H1 (cell line): Measurements from ENCODE around the gene TAGLN3. TPM values are rescaled to one million over a fixed set of nuclear protein-coding genes. Genes with fewer than 3 reads are reported as not detected.

ENCODE experiments used
- CTCF ChIA-PET: fragments of 300-600 bp; sonication (Branson Sonifier 250); formaldehyde crosslinking; loops from one replicate; lab custom pipeline; 2021; ENCODE audit not compliant: partially characterized antibody; lab: Charles Lee
- POLR2A ChIA-PET: fragments of 300-600 bp; sonication (Branson Sonifier 250); formaldehyde crosslinking; loops from one replicate; lab custom pipeline; 2021; ENCODE audit warnings: inconsistent platforms; ENCODE audit not compliant: partially characterized antibody; lab: Charles Lee
- DNase-seq, 2 experiments: peaks; one replicate each; pipeline versions ENCODE4 v3.0.0 to v3.0.0-alpha.2; 2010 to 2022; ENCODE audit warnings: low spot score in 2 of 2, low read depth in 1 of 2, mixed read lengths in 1 of 2
- FAIRE-seq: peaks from 2 replicates; lab custom pipeline; 2011; peaks lifted over from hg19 to GRCh38; lab: Jason Lieb, UNC
- H2AFZ ChIP-seq: 2 replicates; pipeline ENCODE4 v1.8.1; 2012; ENCODE audit warnings: low read length, inconsistent platforms
- H2AK5ac ChIP-seq: 2 replicates; pipeline ENCODE4 v1.6.1; 2013; ENCODE audit warnings: low read depth, low read length
- H2BK120ac ChIP-seq: replicated peaks from 2 replicates; pipeline ENCODE3; 2013; ENCODE audit warnings: low read depth, low read length, inconsistent platforms
- H2BK12ac ChIP-seq: 2 replicates; pipeline ENCODE4 v1.6.1; 2013; ENCODE audit warnings: low read depth, low read length
- H2BK15ac ChIP-seq: 2 replicates; pipeline ENCODE4 v1.6.1; 2013; ENCODE audit warnings: low read length
- H2BK20ac ChIP-seq: 2 replicates; pipeline ENCODE4 v1.6.1; 2013; ENCODE audit warnings: low read length
- H2BK5ac ChIP-seq: 2 replicates; pipeline ENCODE4 v1.6.1; 2013; ENCODE audit warnings: low read depth, low read length
- H3K14ac ChIP-seq: 2 replicates; pipeline ENCODE4 v1.6.1; 2013; ENCODE audit warnings: inconsistent platforms; ENCODE audit not compliant: insufficient read length
- H3K18ac ChIP-seq: 2 replicates; pipeline ENCODE4 v1.6.1; 2013; ENCODE audit warnings: low read length; ENCODE audit errors: extremely low read depth
- H3K23ac ChIP-seq: 2 replicates; pipeline ENCODE4 v1.6.1; 2013; ENCODE audit warnings: inconsistent platforms; ENCODE audit not compliant: insufficient read length
- H3K23me2 ChIP-seq: 2 replicates; pipeline ENCODE4 v1.6.1; 2013; ENCODE audit warnings: low read depth, low read length
- H3K27ac ChIP-seq: 2 replicates; pipeline ENCODE4 v1.6.1; 2011; ENCODE audit warnings: low read depth, low read length, inconsistent platforms
- H3K27me3 ChIP-seq, 4 experiments: replicated peaks in 1 of 4; 1 replicate in 1 of 4; 2 replicates in 3 of 4; pipeline versions ENCODE4 v1.6.1 to v1.8.1; 2011 to 2013; ENCODE audit warnings: low read length in 3 of 4, mild to moderate bottlenecking in 3 of 4, inconsistent platforms in 2 of 4, mixed read lengths in 2 of 4, moderate library complexity in 1 of 4; ENCODE audit not compliant: control insufficient read depth in 3 of 4, insufficient read depth in 3 of 4; ENCODE audit errors: extremely low read depth in 1 of 4
- H3K36me3 ChIP-seq, 4 experiments: 2 replicates each; pipeline versions ENCODE4 v1.6.1 to v1.8.1; 2011 to 2013; ENCODE audit warnings: mild to moderate bottlenecking in 4 of 4, low read length in 3 of 4, moderate library complexity in 2 of 4, control low read depth in 1 of 4, inconsistent platforms in 1 of 4; ENCODE audit not compliant: insufficient read depth in 4 of 4, control insufficient read depth in 2 of 4
- H3K4ac ChIP-seq: replicated peaks from 2 replicates; pipeline ENCODE3; 2013; ENCODE audit warnings: low read length, low read depth, mixed read lengths, inconsistent platforms; ENCODE audit not compliant: insufficient read length
- H3K4me1 ChIP-seq, 4 experiments: replicated peaks in 1 of 4; 1 replicate in 1 of 4; 2 replicates in 3 of 4; pipeline versions ENCODE4 v1.6.1 to v1.8.1; 2011 to 2013; ENCODE audit warnings: low read length in 3 of 4, inconsistent platforms in 2 of 4, mixed read lengths in 1 of 4; ENCODE audit not compliant: insufficient read depth in 4 of 4, control insufficient read depth in 3 of 4
- H3K4me2 ChIP-seq, 2 experiments: 2 replicates each; pipeline versions ENCODE4 v1.6.1 to v1.8.1; 2011 to 2013; ENCODE audit warnings: low read depth in 2 of 2, low read length in 2 of 2, control low read depth in 1 of 2, inconsistent platforms in 1 of 2, mild to moderate bottlenecking in 1 of 2; ENCODE audit not compliant: insufficient read depth in 1 of 2
- H3K4me3 ChIP-seq, 4 experiments: fragments of 200-600, 300-600 bp in 1 of 4; sonication (generic), shearing (Covaris generic), sonication (Bioruptor Twin) in 1 of 4; 2 replicates each; pipeline versions ENCODE4 v1.5.1 to v1.8.1; 2011 to 2016; ENCODE audit warnings: low read length in 4 of 4, low read depth in 3 of 4, control low read depth in 2 of 4, inconsistent platforms in 2 of 4, mild to moderate bottlenecking in 2 of 4, mixed read lengths in 1 of 4, moderate library complexity in 1 of 4; ENCODE audit not compliant: insufficient read depth in 2 of 4; ENCODE audit errors: extremely low read depth in 1 of 4
- H3K56ac ChIP-seq: replicated peaks from 2 replicates; pipeline ENCODE3; 2013; ENCODE audit warnings: low read depth, mild to moderate bottlenecking, mixed read lengths, low read length, inconsistent platforms; ENCODE audit not compliant: insufficient read length
- H3K79me1 ChIP-seq: 2 replicates; pipeline ENCODE4 v1.6.1; 2013; ENCODE audit warnings: low read depth, low read length, control low read depth
- H3K79me2 ChIP-seq, 2 experiments: 2 replicates each; pipeline versions ENCODE4 v1.6.1 to v1.8.1; 2012 to 2013; ENCODE audit warnings: low read length in 2 of 2, mild to moderate bottlenecking in 2 of 2, inconsistent platforms in 1 of 2; ENCODE audit not compliant: insufficient read depth in 2 of 2, control insufficient read depth in 1 of 2
- H3K9ac ChIP-seq, 4 experiments: replicated peaks in 1 of 4; 1 replicate in 1 of 4; 2 replicates in 3 of 4; pipeline versions ENCODE4 v1.6.1 to v1.8.1; 2011 to 2013; ENCODE audit warnings: low read depth in 3 of 4, low read length in 3 of 4, control low read depth in 2 of 4, mild to moderate bottlenecking in 2 of 4, moderate library complexity in 2 of 4, inconsistent platforms in 1 of 4; ENCODE audit errors: extremely low read depth in 1 of 4
- H3K9me3 ChIP-seq, 2 experiments: 2 replicates each; pipeline versions ENCODE4 v1.6.1 to v1.8.1; 2012 to 2013; ENCODE audit warnings: mild to moderate bottlenecking in 2 of 2, moderate library complexity in 2 of 2, control low read depth in 1 of 2, inconsistent platforms in 1 of 2, low read depth in 1 of 2, low read length in 1 of 2, mixed read lengths in 1 of 2; ENCODE audit not compliant: insufficient read depth in 2 of 2
- H4K20me1 ChIP-seq, 2 experiments: replicated peaks in 1 of 2; 2 replicates each; pipeline versions ENCODE3 to v1.8.1; 2011 to 2013; ENCODE audit warnings: inconsistent platforms in 2 of 2, low read length in 2 of 2, mild to moderate bottlenecking in 1 of 2; ENCODE audit not compliant: insufficient read depth in 2 of 2, control insufficient read depth in 1 of 2
- H4K5ac ChIP-seq: 2 replicates; pipeline ENCODE4 v1.6.1; 2013; ENCODE audit warnings: low read length, low read depth, mixed read lengths, inconsistent platforms; ENCODE audit not compliant: insufficient read length
- H4K8ac ChIP-seq: 2 replicates; pipeline ENCODE4 v1.8.0; 2013; ENCODE audit warnings: mild to moderate bottlenecking, moderate library complexity, low read length, inconsistent platforms; ENCODE audit not compliant: insufficient read depth; ENCODE audit errors: extremely low read depth
- H4K91ac ChIP-seq: replicated peaks from 2 replicates; pipeline ENCODE3; 2013; ENCODE audit warnings: low read length, mixed read lengths, inconsistent platforms; ENCODE audit not compliant: insufficient read length
- BACH1 ChIP-seq: IDR thresholded peaks from 2 replicates; pipeline ENCODE4 v1.6.1; 2012; ENCODE audit warnings: low read length, improper control_type of control experiment
- CBX5 ChIP-seq: fragments of 300-800, 300-1000 bp; sonication (generic); IDR thresholded peaks from 2 replicates; pipeline ENCODE4 v1.7.1; 2016; ENCODE audit warnings: antibody characterized with exemption, low read length, low read depth
- CEBPB ChIP-seq: IDR thresholded peaks from 2 replicates; pipeline ENCODE4 v1.6.1; 2012; ENCODE audit warnings: low read depth, low read length
- EP300 ChIP-seq, 2 experiments: IDR thresholded peaks; 1 replicate in 1 of 2; 2 replicates in 1 of 2; pipeline ENCODE4 v1.6.1; 2011 to 2012; ENCODE audit warnings: low read depth in 2 of 2, low read length in 2 of 2, mild to moderate bottlenecking in 2 of 2, borderline replicate concordance in 1 of 2, inconsistent platforms in 1 of 2, moderate library complexity in 1 of 2
- EZH2 ChIP-seq: fragments of 200-600 bp; sonication (generic); IDR thresholded peaks from 2 replicates; pipeline ENCODE4 v1.7.1; 2012; ENCODE audit warnings: low read depth, mild to moderate bottlenecking, moderate library complexity, low read length, inconsistent platforms; ENCODE audit not compliant: severe bottlenecking
- RFX5 ChIP-seq: IDR thresholded peaks from 2 replicates; pipeline ENCODE4 v1.6.1; 2011; ENCODE audit warnings: low read depth, low read length, improper control_type of control experiment, borderline replicate concordance
- SP1 ChIP-seq: IDR thresholded peaks from 2 replicates; pipeline ENCODE4 v1.6.1; 2011; ENCODE audit warnings: low read depth, low read length
- TEAD4 ChIP-seq: IDR thresholded peaks from 2 replicates; pipeline ENCODE4 v1.6.1; 2012; ENCODE audit warnings: low read depth, low read length, inconsistent platforms, mixed read lengths
- WGBS, 2 experiments: shearing (Covaris generic) in 1 of 2; methylation state at CpG; one replicate each; pipeline versions ENCODE4 v1.1.6 to v1.1.7; 2013 to 2015; ENCODE audit warnings: low lambda C conversion rate in 2 of 2, mixed read lengths in 2 of 2, inconsistent platforms in 1 of 2, low coverage in 1 of 2, missing lambda C conversion rate in 1 of 2; ENCODE audit not compliant: insufficient replicate concordance in 2 of 2, insufficient coverage in 1 of 2, insufficient read length in 1 of 2; ENCODE audit errors: extremely low coverage in 1 of 2, missing lambda C conversion rate in 1 of 2; 5-methylcytosine and 5-hydroxymethylcytosine counted together
- polyA plus RNA-seq, 7 experiments: library from polyadenylated mRNA; depleted of rRNA in 3 of 7; stranded (reverse) in 5 of 7; unstranded in 2 of 7; fragments of >200 nt in 5 of 7; fragments of 200-250 nt in 2 of 7; gene quantifications; 1 replicate in 5 of 7; 2 replicates in 1 of 7; 4 replicates in 1 of 7; pipeline versions ENCODE4 v1.2.1 to v1.2.3, GENCODE V29; 2011 to 2013; ENCODE audit warnings: missing spikeins in 2 of 7, mixed read lengths in 2 of 7
- total RNA-seq: library from RNA; stranded (reverse); fragmentation: NEBNext Ultra II Directional; extraction: Animal tissue kit (Norgen Biotek cat#: 25700); gene quantifications from 2 replicates; pipeline ENCODE4 v1.2.1, GENCODE V29; 2021
- TF ChIP-seq, protein P1 (sequence below): IDR thresholded peaks from 2 replicates; pipeline ENCODE4 v1.6.1; 2012; ENCODE audit warnings: inconsistent platforms
- TF ChIP-seq, protein P2 (sequence below), 3 experiments: IDR thresholded peaks; 1 replicate in 2 of 3; 2 replicates in 1 of 3; pipeline versions ENCODE4 v1.5.1 to v1.6.1; 2011; ENCODE audit warnings: low read length in 3 of 3, mild to moderate bottlenecking in 3 of 3, inconsistent platforms in 2 of 3, low read depth in 1 of 3, moderate library complexity in 1 of 3; ENCODE audit not compliant: insufficient read depth in 1 of 3; ENCODE audit errors: control extremely low read depth in 1 of 3

TAGLN3 gene
- total and polyA plus RNA-seq, 2 of the 8 experiments (the other 6 are each of a cell fraction or from before 2014, with no cell fraction given) = 6.3 to 7.5 TPM

DNA sequence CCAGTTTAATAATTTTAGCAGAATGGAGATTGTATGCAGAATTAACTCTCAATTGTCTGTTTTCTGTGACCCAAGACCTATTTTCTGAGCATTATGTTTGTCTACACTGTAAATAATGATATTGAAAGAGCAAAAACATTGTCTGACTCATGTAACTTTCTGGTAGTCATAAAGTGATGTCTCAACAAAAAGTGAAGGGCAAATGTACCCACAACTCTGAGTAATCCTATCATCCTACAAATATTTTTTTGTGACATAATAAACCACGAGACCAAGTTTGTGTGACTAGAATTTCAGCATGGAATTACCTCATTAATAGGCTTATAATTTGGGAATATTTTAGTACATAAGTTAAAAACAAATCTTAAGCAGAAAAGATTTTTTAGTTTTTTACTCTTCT, 35.3 kb upstream of the TAGLN3 start:
- H4K91ac ChIP-seq = no peak overlapping the region
- DNase-seq = no peak
- H3K79me1 ChIP-seq = no peaks in the 10 kb centered on the region
- no peak for TF ChIP-seq EP300 (IDR thresholded peaks at IDR 0.05; ENCODE audit: borderline replicate concordance in 1 of 2, low read depth in 2 of 2, low read length in 2 of 2)
- TF ChIP-seq BACH1 = no peak
- TF ChIP-seq, protein P1, sequence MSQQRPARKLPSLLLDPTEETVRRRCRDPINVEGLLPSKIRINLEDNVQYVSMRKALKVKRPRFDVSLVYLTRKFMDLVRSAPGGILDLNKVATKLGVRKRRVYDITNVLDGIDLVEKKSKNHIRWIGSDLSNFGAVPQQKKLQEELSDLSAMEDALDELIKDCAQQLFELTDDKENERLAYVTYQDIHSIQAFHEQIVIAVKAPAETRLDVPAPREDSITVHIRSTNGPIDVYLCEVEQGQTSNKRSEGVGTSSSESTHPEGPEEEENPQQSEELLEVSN = no peak
- no peak for TF ChIP-seq SP1
- no peak for TF ChIP-seq CEBPB
- no peak for TF ChIP-seq EZH2
- no peak for TF ChIP-seq TEAD4
- TF ChIP-seq RFX5 = no peak
- no peak for TF ChIP-seq CBX5
- TF ChIP-seq, protein P2, sequence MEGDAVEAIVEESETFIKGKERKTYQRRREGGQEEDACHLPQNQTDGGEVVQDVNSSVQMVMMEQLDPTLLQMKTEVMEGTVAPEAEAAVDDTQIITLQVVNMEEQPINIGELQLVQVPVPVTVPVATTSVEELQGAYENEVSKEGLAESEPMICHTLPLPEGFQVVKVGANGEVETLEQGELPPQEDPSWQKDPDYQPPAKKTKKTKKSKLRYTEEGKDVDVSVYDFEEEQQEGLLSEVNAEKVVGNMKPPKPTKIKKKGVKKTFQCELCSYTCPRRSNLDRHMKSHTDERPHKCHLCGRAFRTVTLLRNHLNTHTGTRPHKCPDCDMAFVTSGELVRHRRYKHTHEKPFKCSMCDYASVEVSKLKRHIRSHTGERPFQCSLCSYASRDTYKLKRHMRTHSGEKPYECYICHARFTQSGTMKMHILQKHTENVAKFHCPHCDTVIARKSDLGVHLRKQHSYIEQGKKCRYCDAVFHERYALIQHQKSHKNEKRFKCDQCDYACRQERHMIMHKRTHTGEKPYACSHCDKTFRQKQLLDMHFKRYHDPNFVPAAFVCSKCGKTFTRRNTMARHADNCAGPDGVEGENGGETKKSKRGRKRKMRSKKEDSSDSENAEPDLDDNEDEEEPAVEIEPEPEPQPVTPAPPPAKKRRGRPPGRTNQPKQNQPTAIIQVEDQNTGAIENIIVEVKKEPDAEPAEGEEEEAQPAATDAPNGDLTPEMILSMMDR (IDR thresholded peaks at IDR 0.05; ENCODE audit: control extremely low read depth in 1 of 3, insufficient read depth in 1 of 3, low read depth in 1 of 3, low read length in 3 of 3) = no peak
- no peaks in the 10 kb centered on the region for H3K9me3 ChIP-seq
- no peak for FAIRE-seq
- no peak overlapping the region for H3K23ac ChIP-seq
- H4K8ac ChIP-seq = no peak overlapping the region
- no peak overlapping the region for H2BK12ac ChIP-seq
- no peaks in the 10 kb centered on the region; the same call in 1 of the 2 replicates for H3K23me2 ChIP-seq
- no peak overlapping the region for H3K4me3 ChIP-seq
- H2BK15ac ChIP-seq = no peak overlapping the region
- H3K4ac ChIP-seq = no peak overlapping the region
- H3K9ac ChIP-seq = no peak overlapping the region
- H3K14ac ChIP-seq = no peak overlapping the region
- H3K79me2 ChIP-seq = no peaks in the 10 kb centered on the region
- ChIA-PET POLR2A (no interaction called here), CTCF (interaction anchor here (0.7 to 15.1 kb wide), 2 partner anchors 243 to 1850 kb away, joined by 3 to 258 read pairs; no protein-coding TSS in a partner anchor)
- peaks cover 0 to 2% of the 10 kb centered on the region in 2 experiments for H4K20me1 ChIP-seq
- no peak overlapping the region for H4K5ac ChIP-seq
- no peak overlapping the region for H3K18ac ChIP-seq
- no peak overlapping the region for H3K56ac ChIP-seq
- H3K27ac ChIP-seq = no peak overlapping the region
- WGBS, 2 experiments = 86% methylated on average over 1 of the region's 1 CpG; no CpG with 5 or more reads in 1 of the 2 experiments
- H3K4me2 ChIP-seq = no peak overlapping the region
- H3K36me3 ChIP-seq = no peaks in the 10 kb centered on the region
- H2AFZ ChIP-seq = no peak overlapping the region
- no peak overlapping the region for H2BK20ac ChIP-seq
- no peaks in the 10 kb centered on the region; a peak in 1 of 7 replicates for H3K4me1 ChIP-seq
- peaks cover 0 to 4% (median 2%) of the 10 kb centered on the region in 4 experiments; a peak in 2 of 7 replicates for H3K27me3 ChIP-seq
- H2BK120ac ChIP-seq = no peak overlapping the region
- H2BK5ac ChIP-seq = no peak overlapping the region
- H2AK5ac ChIP-seq = no peak overlapping the region
